HG03108 (cell line): Measurements from ENCODE around the gene SNHG17.
"Not testable (repeated sequence)": the region's sequence is repeated elsewhere in the genome, so short reads cannot be mapped to it uniquely, and the experiment has no call there.

Source experiments
- ATAC-seq: cut with Tn5 transposase; IDR thresholded peaks from one replicate; pipeline ENCODE4 v1.9.1; 2021; ENCODE audit warnings: moderate library complexity; ENCODE audit not compliant: unreplicated experiment

Gene SNHG17

GRCh38 chr20:38434770-38435554 is at the start of gene SNHG17:
SNHG17 (minus strand) TSS chr20:38435328.
- ATAC-seq = peak; percentile 69

DNA sequence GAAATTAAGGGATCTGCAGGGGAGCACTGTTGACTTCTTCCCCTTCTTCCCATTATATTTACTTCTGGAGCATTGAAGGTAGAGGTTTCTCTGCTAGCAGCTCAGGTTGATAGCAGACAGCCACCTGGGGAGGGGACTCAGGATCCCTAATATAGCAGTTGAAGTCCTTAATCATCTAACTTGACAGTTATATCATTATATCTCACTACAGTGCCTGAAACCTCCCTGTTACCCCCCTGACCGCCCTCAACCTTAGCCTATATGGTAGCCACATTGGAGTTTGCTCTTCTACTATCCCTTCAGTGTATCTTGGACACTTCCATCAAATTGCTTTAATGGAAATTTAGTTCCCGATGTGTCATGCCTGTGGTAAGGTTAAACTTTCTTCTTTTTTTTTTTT is 44.5 kb upstream of the SNHG17 start:
- ATAC-seq = no peak

- no peak for ATAC-seq
Observed at GRCh38 chr20:38477747-38478146, 42.6 kb upstream of the SNHG17 start.

DNA sequence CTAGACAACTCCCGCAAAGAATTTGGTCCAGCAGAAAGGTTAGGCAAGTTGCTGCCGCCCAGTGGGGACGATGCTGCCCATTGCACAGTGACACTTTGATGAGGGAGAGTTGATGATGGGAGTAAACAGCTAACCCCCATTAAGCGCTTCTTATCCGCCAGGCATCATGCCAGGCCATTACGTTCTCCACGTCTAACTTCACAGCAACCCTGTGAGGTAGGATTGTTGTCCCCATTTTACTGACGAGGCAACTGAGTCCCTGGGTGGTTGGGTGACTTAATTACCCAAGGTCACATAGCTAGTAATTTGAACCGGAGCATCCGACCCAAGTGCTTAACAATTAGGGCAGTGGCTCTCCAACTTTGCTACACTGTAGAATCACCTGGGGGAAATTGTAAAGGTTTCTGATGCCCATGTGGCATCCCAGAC is 38.3 kb upstream of the SNHG17 start:
- ATAC-seq = no peak

- peak; percentile 93 for ATAC-seq
Observed at GRCh38 chr20:38472513-38473366, 37.6 kb upstream of the SNHG17 start, which contains the start of gene RALGAPB. RALGAPB (plus strand) TSS chr20:38472843; CDS start chr20:38488433, 15,590 bp downstream.

GRCh38 chr20:38471987-38472512 is 36.9 kb upstream of the SNHG17 start:
- ATAC-seq = no peak

DNA sequence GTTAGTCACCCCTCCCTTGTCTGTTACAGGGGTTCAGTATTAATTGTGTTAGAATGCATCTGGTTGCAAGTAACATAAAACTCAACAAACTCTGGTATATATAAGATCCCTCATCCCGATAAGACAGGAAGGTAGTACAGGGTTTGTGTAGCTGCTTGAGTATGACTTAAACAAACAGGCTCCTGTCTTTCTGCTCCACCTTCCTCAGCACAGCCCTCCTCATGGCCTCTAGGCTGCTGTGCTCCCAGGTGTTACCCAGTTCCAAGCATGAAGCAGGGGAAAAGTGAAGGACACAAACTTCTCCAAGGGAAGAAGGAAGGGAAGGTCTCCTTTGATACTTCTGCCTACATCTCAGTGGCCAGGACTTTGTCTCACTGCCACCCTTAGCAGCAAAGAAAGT is 36.1 kb upstream of the SNHG17 start:
- no peak for ATAC-seq

GRCh38 chr20:38466983-38467382 is 31.9 kb upstream of the SNHG17 start:
- no peak for ATAC-seq

GRCh38 chr20:38466171-38466570 is 31.0 kb upstream of the SNHG17 start:
- ATAC-seq = no peak

GRCh38 chr20:38461569-38461968 is 26.4 kb upstream of the SNHG17 start:
- ATAC-seq = not testable (repeated sequence)

DNA sequence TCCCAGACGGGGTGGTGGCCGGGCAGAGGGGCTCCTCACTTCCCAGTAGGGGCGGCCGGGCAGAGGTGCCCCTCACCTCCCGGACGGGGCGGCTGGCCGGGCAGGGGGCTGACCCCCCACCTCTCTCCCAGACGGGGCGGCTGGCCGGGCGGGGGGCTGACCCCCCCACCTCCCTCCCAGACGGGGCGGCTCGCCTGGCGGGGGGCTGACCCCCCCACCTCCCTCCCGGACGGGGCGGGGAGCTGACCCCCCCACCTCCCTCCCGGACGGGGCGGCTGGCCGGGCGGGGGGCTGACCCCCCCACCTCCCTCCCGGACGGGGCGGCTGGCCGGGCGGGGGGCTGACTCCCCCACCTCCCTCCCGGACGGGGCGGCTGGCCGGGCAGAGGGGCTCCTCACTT is 26.0 kb upstream of the SNHG17 start:
- ATAC-seq = not testable (repeated sequence)

- ATAC-seq = not testable (repeated sequence)
Observed at GRCh38 chr20:38460631-38461030, 25.5 kb upstream of the SNHG17 start.

DNA sequence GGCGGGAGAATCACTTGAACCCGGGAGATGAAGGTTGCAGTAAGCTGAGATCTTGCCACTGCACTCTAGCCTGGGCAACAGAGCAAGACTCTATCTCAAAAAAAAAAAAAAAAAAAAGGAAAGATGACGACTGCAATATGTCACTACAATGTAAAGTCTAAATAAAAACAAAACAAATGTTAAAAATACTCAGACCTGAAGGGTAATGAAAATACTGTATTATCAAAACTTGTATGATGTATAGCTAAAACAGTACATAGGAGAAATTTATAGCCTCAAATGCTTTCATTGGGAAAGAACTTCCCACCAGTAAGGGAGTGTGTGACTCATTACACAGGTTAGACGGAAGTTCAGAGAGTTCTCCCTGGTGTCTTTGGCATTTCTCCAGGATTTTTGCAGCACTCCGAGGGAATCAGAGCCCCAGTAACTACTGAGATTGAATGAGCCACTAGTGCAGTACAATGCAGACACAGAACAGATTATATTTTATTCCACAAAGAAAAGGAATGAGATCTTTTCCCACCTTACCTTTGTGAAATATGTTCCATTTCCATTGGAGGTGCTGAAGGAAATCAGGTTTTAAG is 25.0 kb upstream of the SNHG17 start:
- no peak for ATAC-seq

GRCh38 chr20:38458314-38458713 is 23.2 kb upstream of the SNHG17 start:
- no peak for ATAC-seq

DNA sequence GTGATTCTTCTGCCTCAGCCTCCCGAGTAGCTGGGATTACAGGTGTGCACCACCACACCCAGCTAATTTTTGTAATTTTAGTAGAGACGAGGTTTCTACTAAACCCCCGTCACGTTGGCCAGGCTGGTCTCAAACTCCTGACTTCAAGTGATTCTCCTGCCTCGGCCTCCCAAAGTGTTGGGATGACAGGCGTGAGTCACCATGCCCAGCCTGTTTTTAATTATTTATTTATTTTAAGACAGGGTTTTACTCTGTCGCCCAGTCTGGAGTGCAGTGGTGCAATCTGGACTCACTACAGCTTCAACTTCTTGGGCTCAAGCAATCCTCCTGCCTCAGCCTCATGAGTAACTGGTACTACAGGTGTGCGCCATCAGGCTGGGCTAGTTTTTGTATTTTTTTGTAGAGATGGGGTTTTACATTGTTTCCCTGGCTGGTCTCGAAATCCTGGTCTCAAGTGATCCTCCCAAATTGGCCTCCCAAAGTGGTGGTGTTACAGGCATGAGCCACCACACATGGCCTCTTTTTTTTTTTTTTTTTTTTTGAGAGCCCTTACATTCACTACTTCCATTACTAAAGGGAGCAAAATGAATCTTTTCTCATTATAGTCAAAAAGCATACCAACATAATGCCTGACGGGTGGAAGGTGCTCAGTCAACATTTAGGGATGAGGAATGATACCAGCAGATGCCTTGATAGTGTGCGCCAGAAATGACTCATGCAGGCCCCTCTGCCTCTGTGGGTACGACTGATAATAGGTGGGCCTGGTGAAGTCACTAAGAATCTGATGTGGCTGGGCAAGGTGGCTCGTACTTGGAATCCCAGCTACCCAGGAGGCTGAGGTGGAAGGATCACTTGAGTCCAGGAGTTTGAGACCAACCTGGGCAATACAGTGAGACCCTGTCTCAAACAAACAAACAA is 19.7 kb upstream of the SNHG17 start:
- ATAC-seq = no peak

DNA sequence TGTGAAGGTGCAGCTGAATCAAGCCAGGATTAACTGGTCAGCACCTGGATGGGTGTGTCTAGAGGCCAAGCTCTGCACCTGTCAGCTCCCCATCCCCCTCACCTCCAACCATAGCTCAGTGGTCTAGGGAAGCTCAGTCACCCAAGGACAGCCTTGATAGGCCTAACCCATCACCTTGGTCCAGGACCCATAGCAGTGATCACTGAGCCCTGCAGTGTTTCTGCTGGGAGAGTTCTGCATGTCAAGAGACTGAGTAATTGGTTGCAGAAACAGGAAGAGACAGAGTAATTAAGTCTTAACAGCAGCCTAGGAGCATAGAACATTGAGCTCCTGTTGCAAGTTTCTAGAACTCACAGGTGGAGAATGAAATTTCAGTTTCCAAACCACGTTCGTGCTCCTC is 18.8 kb upstream of the SNHG17 start:
- ATAC-seq = peak; percentile 49

GRCh38 chr20:38452880-38453624 is 17.9 kb upstream of the SNHG17 start:
- no peak for ATAC-seq

- ATAC-seq = no peak
Observed at GRCh38 chr20:38450412-38450975, 15.4 kb upstream of the SNHG17 start.

- no peak for ATAC-seq
Observed at GRCh38 chr20:38449046-38449445, 13.9 kb upstream of the SNHG17 start.
